IMR-90 (cell line): Measurements from ENCODE around the gene STX1B. TPM values are rescaled to one million over a fixed set of nuclear protein-coding genes. Genes with fewer than 3 reads are reported as not detected.

Experiments used
- ATAC-seq: fragments of 200-7000 bp; cut with Tn5 transposase; 2 replicates; pipeline ENCODE4 v1.9.1; 2020; ENCODE audit warnings: low read depth, mild to moderate bottlenecking, moderate library complexity
- BruUV-seq: library from RNA; stranded (reverse); fragments of 400-500 nt; replicated peaks from 2 replicates; lab custom pipeline; 2021; lab: Mats Ljungman, UMichigan
- CTCF ChIA-PET: fragments of 300-600 bp; formaldehyde crosslinking; extraction: SDS; loops from one replicate; lab custom pipeline; 2021; ENCODE audit warnings: antibody characterized with exemption; lab: Yijun Ruan, JAX
- POLR2A ChIA-PET: fragments of 300-600 bp; sonication (Branson Sonifier 250); formaldehyde crosslinking; loops from one replicate; lab custom pipeline; 2022; ENCODE audit warnings: antibody characterized with exemption; ENCODE audit not compliant: unreplicated experiment; lab: Charles Lee
- DNase-seq: peaks from one replicate; pipeline ENCODE4 v3.0.0; 2013
- H2AFZ ChIP-seq: replicated peaks from 2 replicates; pipeline ENCODE3; 2013; ENCODE audit warnings: low read length, mild to moderate bottlenecking; ENCODE audit not compliant: poor library complexity
- H2AK5ac ChIP-seq: 2 replicates; pipeline ENCODE4 v1.6.1; 2013; ENCODE audit warnings: low read depth, low read length, inconsistent platforms
- H2AK9ac ChIP-seq: replicated peaks from 2 replicates; pipeline ENCODE3; 2013; ENCODE audit warnings: mild to moderate bottlenecking, low read depth, low read length, moderate library complexity; ENCODE audit not compliant: poor library complexity
- H2BK120ac ChIP-seq: 2 replicates; pipeline ENCODE4 v1.6.1; 2013; ENCODE audit warnings: low read depth, low read length, inconsistent platforms
- H2BK15ac ChIP-seq: 3 replicates; pipeline ENCODE4 v1.6.1; 2013; ENCODE audit warnings: low read depth, low read length, inconsistent platforms
- H2BK20ac ChIP-seq: 2 replicates; pipeline ENCODE4 v1.6.1; 2013; ENCODE audit warnings: low read depth, mild to moderate bottlenecking, inconsistent platforms, low read length, moderate library complexity
- H2BK5ac ChIP-seq: 2 replicates; pipeline ENCODE4 v1.6.1; 2013; ENCODE audit warnings: mild to moderate bottlenecking, low read depth, low read length, inconsistent platforms; ENCODE audit not compliant: poor library complexity, severe bottlenecking
- H3K14ac ChIP-seq: replicated peaks from 2 replicates; pipeline ENCODE4 v1.6.1; 2013; ENCODE audit warnings: low read depth, low read length, inconsistent platforms
- H3K18ac ChIP-seq: 2 replicates; pipeline ENCODE4 v1.6.1; 2013; ENCODE audit warnings: low read depth, low read length, control low read depth
- H3K23ac ChIP-seq: 2 replicates; pipeline ENCODE4 v1.6.1; 2013; ENCODE audit warnings: low read depth, low read length, inconsistent platforms
- H3K27ac ChIP-seq: 2 replicates; pipeline ENCODE4 v1.5.1; 2013; ENCODE audit warnings: mild to moderate bottlenecking, control low read depth, low read length; ENCODE audit not compliant: insufficient read depth
- H3K27me3 ChIP-seq: 2 replicates; pipeline ENCODE4 v1.6.1; 2013; ENCODE audit warnings: low read length; ENCODE audit not compliant: control insufficient read depth, insufficient read depth
- H3K36me3 ChIP-seq: 2 replicates; pipeline ENCODE4 v1.6.1; 2013; ENCODE audit warnings: low read length, mixed read lengths; ENCODE audit not compliant: control insufficient read depth, insufficient read depth
- H3K4ac ChIP-seq: 2 replicates; pipeline ENCODE4 v1.6.1; 2013; ENCODE audit warnings: low read depth, low read length, inconsistent platforms
- H3K4me1 ChIP-seq: 2 replicates; pipeline ENCODE4 v1.6.1; 2013; ENCODE audit warnings: low read length, mixed read lengths; ENCODE audit not compliant: control insufficient read depth, insufficient read depth
- H3K4me2 ChIP-seq: 2 replicates; pipeline ENCODE4 v1.6.1; 2013; ENCODE audit warnings: low read depth, mild to moderate bottlenecking, control low read depth, low read length, moderate library complexity
- H3K4me3 ChIP-seq: 2 replicates; pipeline ENCODE4 v1.5.1; 2013; ENCODE audit warnings: low read depth, mild to moderate bottlenecking, control low read depth, low read length, moderate library complexity; ENCODE audit not compliant: insufficient read depth
- H3K56ac ChIP-seq: 2 replicates; pipeline ENCODE4 v1.6.1; 2013; ENCODE audit warnings: low read length, inconsistent platforms; ENCODE audit not compliant: insufficient read depth; ENCODE audit errors: extremely low read depth
- H3K79me1 ChIP-seq, 2 experiments: 2 replicates each; pipeline ENCODE4 v1.6.1; 2013; ENCODE audit warnings: low read length in 2 of 2, inconsistent platforms in 1 of 2, low read depth in 1 of 2
- H3K9ac ChIP-seq: 2 replicates; pipeline ENCODE4 v1.6.1; 2013; ENCODE audit warnings: low read depth, low read length, control low read depth
- H3K9me1 ChIP-seq: 2 replicates; pipeline ENCODE4 v1.6.1; 2013; ENCODE audit warnings: low read length, inconsistent platforms; ENCODE audit not compliant: insufficient read depth
- H3K9me3 ChIP-seq: 2 replicates; pipeline ENCODE4 v1.6.1; 2013; ENCODE audit warnings: low read length; ENCODE audit not compliant: control insufficient read depth, insufficient read depth
- H4K20me1 ChIP-seq: 2 replicates; pipeline ENCODE4 v1.6.1; 2013; ENCODE audit warnings: low read length, inconsistent platforms; ENCODE audit not compliant: insufficient read depth
- H4K5ac ChIP-seq: 2 replicates; pipeline ENCODE4 v1.6.1; 2013; ENCODE audit warnings: mild to moderate bottlenecking, low read depth, low read length, control low read depth
- H4K8ac ChIP-seq, 2 experiments: 2 replicates each; pipeline ENCODE4 v1.6.1; 2013; ENCODE audit warnings: low read depth in 2 of 2, low read length in 2 of 2, control low read depth in 1 of 2, inconsistent platforms in 1 of 2
- H4K91ac ChIP-seq: 2 replicates; pipeline ENCODE4 v1.6.1; 2013; ENCODE audit warnings: low read depth, low read length, inconsistent platforms; ENCODE audit not compliant: insufficient read depth
- BHLHE40 ChIP-seq: fragments of 150-350 bp; IDR thresholded peaks from 2 replicates; pipeline ENCODE4 v1.6.1; 2016; ENCODE audit warnings: mild to moderate bottlenecking, low read depth, low read length
- FOS ChIP-seq: fragments of 150-350 bp; IDR thresholded peaks from 2 replicates; pipeline ENCODE4 v1.6.1; 2016; ENCODE audit warnings: low read depth, low read length
- NFE2L2 ChIP-seq: fragments of 150-350 bp; IDR thresholded peaks from 2 replicates; pipeline ENCODE4 v1.6.1; 2016; ENCODE audit warnings: low read depth, mild to moderate bottlenecking, low read length
- USF2 ChIP-seq: fragments of 150-350 bp; IDR thresholded peaks from 2 replicates; pipeline ENCODE4 v1.6.1; 2017; ENCODE audit warnings: mild to moderate bottlenecking, antibody characterized with exemption, low read length, low read depth
- WGBS, 2 experiments: methylation state at CpG; one replicate each; pipeline versions ENCODE4 v1.1.5 to v1.1.7; 2013; ENCODE audit warnings: missing lambda C conversion rate in 2 of 2; ENCODE audit not compliant: insufficient read length in 1 of 2; ENCODE audit errors: extremely low coverage in 2 of 2; 5-methylcytosine and 5-hydroxymethylcytosine counted together
- dilution Hi-C: fragments of 300-500 bp; cut with HindIII; formaldehyde crosslinking; loops from one replicate; pipeline ENCODE4 v1.14.3; 2018; ENCODE audit warnings: low sequenced_read_pairs; ENCODE audit not compliant: unreplicated experiment
- in situ Hi-C: fragments of 300-500 bp; cut with MboI; formaldehyde crosslinking; loops from 3 replicates; pipeline ENCODE4 v1.14.3; 2019; ENCODE audit warnings: low sequenced_read_pairs, inconsistent platforms, mixed read lengths
- intact Hi-C: fragments of 100-400 bp; cut with micrococcal nuclease; formaldehyde crosslinking; loops from 2 replicates; pipeline ENCODE4 v1.10.0; 2022
- polyA plus RNA-seq, 3 experiments: library from polyadenylated mRNA; depleted of rRNA; stranded (reverse); fragments of >200 nt; gene quantifications; 2 replicates each; pipeline ENCODE4 v1.2.3, GENCODE V29; 2012; ENCODE audit warnings: low replicate concordance in 1 of 3
- total RNA-seq: library from RNA; depleted of rRNA; stranded (reverse); fragments of >200 nt; gene quantifications from 2 replicates; pipeline ENCODE4 v1.2.3, GENCODE V29; 2012

Gene STX1B
- total and polyA plus RNA-seq, 2 of the 4 experiments (the other 2 are of a cell fraction) = 3.9 to 14.9 TPM

DNA sequence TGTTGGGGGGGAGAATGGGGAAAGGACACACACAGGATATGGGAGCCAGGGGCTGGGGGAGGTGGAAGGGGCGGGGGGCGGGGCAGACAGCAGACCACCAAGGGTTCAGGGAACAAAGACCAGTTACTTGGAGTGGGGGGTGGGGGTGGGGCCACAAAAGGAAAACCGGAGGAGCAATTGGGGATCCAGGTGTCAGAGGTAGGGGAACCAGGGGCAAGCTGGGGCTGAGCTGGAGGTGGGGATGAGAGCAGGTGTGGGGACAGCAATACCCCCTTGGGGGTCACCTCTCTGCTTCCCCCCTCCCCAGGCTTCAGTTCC, 62.9 kb downstream of the STX1B start:
- DNase-seq = no peak
- Histone ChIP-seq H3K18ac (no peak overlapping the region), H3K14ac (no peak overlapping the region), H3K9me3 (no peaks in the 10 kb centered on the region), H3K4me3 (no peak overlapping the region), H3K4me2 (no peak overlapping the region), H3K9me1 (peaks cover 11% of the 10 kb centered on the region; the same call in 1 of the 2 replicates), H4K91ac (no peak overlapping the region), H3K4ac (no peak overlapping the region), H2AK9ac (no peak overlapping the region), H2BK20ac (no peak overlapping the region), H3K79me1 (peaks cover 15 to 48% of the 10 kb centered on the region in 2 experiments; a peak in 3 of 4 replicates), H4K8ac (no peak overlapping the region), H3K9ac (no peak overlapping the region), H4K5ac (no peak overlapping the region), H3K56ac (no peak overlapping the region), H2AFZ (no peak overlapping the region), H3K36me3 (peaks cover 21% of the 10 kb centered on the region), H2AK5ac (no peak overlapping the region), H2BK120ac (no peak overlapping the region), H2BK5ac (no peak overlapping the region), H3K23ac (no peak overlapping the region), H3K27me3 (no peaks in the 10 kb centered on the region), H4K20me1 (peaks cover 10% of the 10 kb centered on the region), H3K4me1 (peaks cover 7% of the 10 kb centered on the region), H2BK15ac (no peak overlapping the region), H3K27ac (no peak overlapping the region)
- TF ChIP-seq NFE2L2 (no peak), FOS (no peak), BHLHE40 (no peak), USF2 (no peak)
- CTCF ChIA-PET = no interaction called here
- dilution Hi-C loops = no loop called here
- WGBS, 2 experiments = no CpG with 5 or more reads among the region's 3 CpGs
- ATAC-seq = no peak
- no TSS peak for BruUV-seq
- intact Hi-C loops = no loop called here
- POLR2A ChIA-PET = no interaction called here
- in situ Hi-C loops = no loop called here
